ENCODE data around the gene MED27.
A peak's percentile ranks its signal among the peaks of the same experiment; 100 is the strongest.

The MED27 gene

GRCh38 chr9:132079391-132080091 lies at the start of gene MED27:
Gene MED27 (minus strand): TSS chr9:132079867. CDS start chr9:132079844, 23 bp downstream.
- DNase-seq (ENCODE audit: low read depth in 2 of 2), result peak; percentile 67 to 72

- DNase-seq (ENCODE audit: low read depth in 2 of 2), result no peak
Measured at GRCh38 chr9:132127888-132128534, 48.3 kb upstream of the MED27 start.

GRCh38 chr9:132126680-132127236 lies 47.1 kb upstream of the MED27 start:
- DNase-seq (ENCODE audit: low read depth in 2 of 2), result no peak

GRCh38 chr9:132125944-132126679 lies 46.4 kb upstream of the MED27 start:
- DNase-seq (ENCODE audit: low read depth in 2 of 2), result no peak

- DNase-seq (ENCODE audit: low read depth in 2 of 2), result no peak
Measured at GRCh38 chr9:132125361-132125760, 45.7 kb upstream of the MED27 start.

- DNase-seq (ENCODE audit: low read depth in 2 of 2), result no peak
Measured at GRCh38 chr9:132124800-132125199, 45.1 kb upstream of the MED27 start.

- no peak for DNase-seq (ENCODE audit: low read depth in 2 of 2)
Measured at GRCh38 chr9:132121021-132121420, 41.4 kb upstream of the MED27 start.

- DNase-seq (ENCODE audit: low read depth in 2 of 2), result no peak
Measured at GRCh38 chr9:132117694-132118093, 38.0 kb upstream of the MED27 start.

GRCh38 chr9:132116583-132116982 lies 36.9 kb upstream of the MED27 start:
- DNase-seq (ENCODE audit: low read depth in 2 of 2), result no peak

- peak; percentile 6 to 7 for DNase-seq (ENCODE audit: low read depth in 2 of 2)
Measured at GRCh38 chr9:132114102-132114707, 34.5 kb upstream of the MED27 start.

GRCh38 chr9:132109291-132109690 lies 29.6 kb upstream of the MED27 start:
- DNase-seq (ENCODE audit: low read depth in 2 of 2), result no peak

GRCh38 chr9:132108728-132109127 lies 29.1 kb upstream of the MED27 start:
- DNase-seq (ENCODE audit: low read depth in 2 of 2), result no peak

- no peak for DNase-seq (ENCODE audit: low read depth in 2 of 2)
Measured at GRCh38 chr9:132099741-132100407, 20.2 kb upstream of the MED27 start.

- no peak for DNase-seq (ENCODE audit: low read depth in 2 of 2)
Measured at GRCh38 chr9:132099167-132099566, 19.5 kb upstream of the MED27 start.

- peak; percentile 96 to 97 for DNase-seq (ENCODE audit: low read depth in 2 of 2)
Measured at GRCh38 chr9:132094314-132094791, 14.7 kb upstream of the MED27 start.

GRCh38 chr9:132090771-132091170 lies 11.1 kb upstream of the MED27 start:
- no peak for DNase-seq (ENCODE audit: low read depth in 2 of 2)

- DNase-seq (ENCODE audit: low read depth in 2 of 2), result no peak
Measured at GRCh38 chr9:132087438-132088030, 7.9 kb upstream of the MED27 start.

GRCh38 chr9:132082188-132082587 lies 2.5 kb upstream of the MED27 start:
- no peak for DNase-seq (ENCODE audit: low read depth in 2 of 2)

- DNase-seq (ENCODE audit: low read depth in 2 of 2), result no peak
Measured at GRCh38 chr9:132078699-132079356, 839 bp downstream of the MED27 start.
